ENCODE measurements around the gene CCDC146. TPM values are rescaled to one million over a fixed set of nuclear protein-coding genes. Genes with fewer than 3 reads are reported as not detected.
"Not testable (repeated sequence)": the region's sequence is repeated elsewhere in the genome, so short reads cannot be mapped to it uniquely, and the experiment has no call there.

The CCDC146 gene
- total RNA-seq, 1 donor from 2014 or later, result 3.0 TPM

DNA sequence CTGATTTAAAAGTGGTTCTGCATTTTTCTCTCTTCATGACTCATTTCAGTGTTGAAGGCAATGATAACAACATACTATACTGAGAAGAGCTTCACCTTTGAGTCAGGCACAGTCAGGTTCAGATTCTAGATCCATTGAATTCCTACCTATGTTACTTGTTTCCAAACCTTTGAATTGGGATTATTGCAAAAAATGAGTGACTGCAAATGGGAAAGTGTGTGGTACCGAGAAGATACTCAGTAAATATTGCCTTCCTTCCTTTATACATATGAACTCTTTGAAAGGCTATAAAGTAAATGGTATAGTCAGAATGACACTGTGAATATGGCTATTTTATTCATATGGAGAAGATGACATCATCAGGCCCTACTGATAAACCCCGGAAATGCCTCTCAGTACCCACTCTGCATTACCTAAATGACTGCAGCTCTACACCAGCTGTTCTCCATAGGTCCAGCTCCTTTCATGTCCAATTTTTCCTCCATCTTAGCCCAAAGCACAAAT is 143.9 kb downstream of the CCDC146 start:
- Mint-ChIP-seq H3K27ac (ENCODE audit: unreplicated experiment) (no peak overlapping the region), H3K36me3 (ENCODE audit: low read depth) (no peaks in the 10 kb centered on the region), H3K4me1 (ENCODE audit: low read depth) (peaks cover 26% of the 10 kb centered on the region), H3K27me3 (ENCODE audit: low read depth) (no peaks in the 10 kb centered on the region), H3K4me3 (ENCODE audit: unreplicated experiment) (no peak overlapping the region), H3K9me3 (ENCODE audit: low read depth) (peaks cover 9% of the 10 kb centered on the region)
- TF ChIP-seq, protein P1, sequence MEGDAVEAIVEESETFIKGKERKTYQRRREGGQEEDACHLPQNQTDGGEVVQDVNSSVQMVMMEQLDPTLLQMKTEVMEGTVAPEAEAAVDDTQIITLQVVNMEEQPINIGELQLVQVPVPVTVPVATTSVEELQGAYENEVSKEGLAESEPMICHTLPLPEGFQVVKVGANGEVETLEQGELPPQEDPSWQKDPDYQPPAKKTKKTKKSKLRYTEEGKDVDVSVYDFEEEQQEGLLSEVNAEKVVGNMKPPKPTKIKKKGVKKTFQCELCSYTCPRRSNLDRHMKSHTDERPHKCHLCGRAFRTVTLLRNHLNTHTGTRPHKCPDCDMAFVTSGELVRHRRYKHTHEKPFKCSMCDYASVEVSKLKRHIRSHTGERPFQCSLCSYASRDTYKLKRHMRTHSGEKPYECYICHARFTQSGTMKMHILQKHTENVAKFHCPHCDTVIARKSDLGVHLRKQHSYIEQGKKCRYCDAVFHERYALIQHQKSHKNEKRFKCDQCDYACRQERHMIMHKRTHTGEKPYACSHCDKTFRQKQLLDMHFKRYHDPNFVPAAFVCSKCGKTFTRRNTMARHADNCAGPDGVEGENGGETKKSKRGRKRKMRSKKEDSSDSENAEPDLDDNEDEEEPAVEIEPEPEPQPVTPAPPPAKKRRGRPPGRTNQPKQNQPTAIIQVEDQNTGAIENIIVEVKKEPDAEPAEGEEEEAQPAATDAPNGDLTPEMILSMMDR (IDR thresholded peaks at IDR 0.05), result no peak
- DNase-seq (ENCODE audit: low spot score), result no peak

DNA sequence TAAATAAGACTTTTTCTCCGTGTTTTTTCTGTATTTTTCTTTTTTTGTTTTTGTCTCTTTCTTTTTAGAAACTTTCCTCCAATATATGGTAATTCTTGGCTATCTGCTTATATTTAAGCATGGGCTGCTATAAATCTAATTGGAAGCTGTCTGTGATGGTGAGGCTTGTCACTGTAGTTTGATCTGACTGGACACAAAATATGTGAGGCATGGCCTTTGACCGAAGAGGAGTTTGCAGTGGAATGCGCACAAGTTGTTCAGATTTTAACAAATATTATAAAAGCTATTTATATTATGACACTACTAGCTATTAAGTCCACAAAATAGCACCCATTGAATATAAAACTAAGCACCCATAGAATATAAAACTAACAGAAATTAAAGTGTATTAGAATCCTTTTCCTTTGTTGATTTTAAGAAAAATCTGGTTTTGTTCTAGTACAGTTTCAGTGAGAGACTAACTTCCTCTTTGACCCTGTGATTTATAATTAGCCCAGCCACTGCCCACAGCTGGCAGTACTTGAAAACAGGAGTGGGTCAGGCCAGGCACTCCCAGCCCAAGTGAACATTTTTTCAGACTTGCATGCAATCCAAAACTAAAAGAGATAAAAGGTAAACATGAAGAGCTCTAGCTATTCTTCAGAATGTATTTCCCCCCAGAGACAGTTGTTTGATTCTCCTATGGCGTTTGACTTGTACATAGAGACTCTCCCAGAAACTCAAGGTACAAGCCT is 147.1 kb downstream of the CCDC146 start:
- H3K36me3 Mint-ChIP-seq (ENCODE audit: low read depth), result peaks cover 1% of the 10 kb centered on the region
- DNase-seq (ENCODE audit: low spot score), result no peak
- H3K4me1 Mint-ChIP-seq (ENCODE audit: low read depth), result peaks cover 26% of the 10 kb centered on the region
- H3K27me3 Mint-ChIP-seq (ENCODE audit: low read depth), result no peaks in the 10 kb centered on the region
- H3K27ac Mint-ChIP-seq (ENCODE audit: unreplicated experiment), result peak overlapping the region; percentile 90
- peaks cover 10% of the 10 kb centered on the region for H3K9me3 Mint-ChIP-seq (ENCODE audit: low read depth)
- TF ChIP-seq, protein P1 (IDR thresholded peaks at IDR 0.05), result no peak
- no peak overlapping the region for H3K4me3 Mint-ChIP-seq (ENCODE audit: unreplicated experiment)

DNA sequence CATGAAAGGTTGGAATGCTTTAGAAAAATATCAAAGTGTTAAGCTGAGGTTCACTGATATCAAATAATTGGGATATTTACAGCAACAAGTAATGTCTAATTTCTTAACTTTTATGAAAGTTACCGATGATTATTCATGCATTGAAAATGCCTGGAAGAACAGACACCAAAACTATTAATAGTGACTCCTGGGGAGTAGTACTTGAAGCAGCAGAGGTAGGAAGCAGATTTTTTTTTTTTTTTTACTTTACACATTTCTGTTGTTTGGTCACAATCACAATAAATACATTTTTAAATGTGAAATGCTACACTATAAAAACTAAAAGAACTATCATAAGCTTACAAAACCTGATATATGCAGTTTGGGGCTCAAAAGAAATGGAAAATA is 147.7 kb downstream of the CCDC146 start:
- TF ChIP-seq, protein P1 (IDR thresholded peaks at IDR 0.05), result no peak
- H3K27me3 Mint-ChIP-seq (ENCODE audit: low read depth), result no peaks in the 10 kb centered on the region
- peaks cover 2% of the 10 kb centered on the region for H3K36me3 Mint-ChIP-seq (ENCODE audit: low read depth)
- H3K9me3 Mint-ChIP-seq (ENCODE audit: low read depth), result peaks cover 11% of the 10 kb centered on the region
- peak overlapping the region; percentile 90 for H3K27ac Mint-ChIP-seq (ENCODE audit: unreplicated experiment)
- H3K4me1 Mint-ChIP-seq (ENCODE audit: low read depth), result peaks cover 26% of the 10 kb centered on the region
- no peak for DNase-seq (ENCODE audit: low spot score)
- no peak overlapping the region for H3K4me3 Mint-ChIP-seq (ENCODE audit: unreplicated experiment)

DNA sequence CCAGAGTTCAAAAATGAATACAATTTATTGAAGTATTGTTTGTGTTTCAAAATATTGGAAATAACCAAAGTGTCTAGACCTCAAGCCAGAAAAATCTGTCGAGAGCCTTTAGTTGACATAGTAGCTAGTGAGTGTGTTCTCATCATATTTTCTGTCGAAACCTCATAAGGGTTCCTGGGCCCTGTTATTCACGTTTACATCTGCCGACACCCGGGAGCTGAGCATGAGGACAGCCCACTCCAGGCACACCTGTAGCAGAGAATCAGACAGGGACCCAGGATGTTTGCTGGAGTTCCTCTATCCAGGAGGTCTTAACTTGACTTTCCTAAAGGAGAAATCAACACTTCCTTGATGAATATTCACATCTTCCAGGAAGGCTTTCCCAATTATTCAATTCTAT is 149.4 kb downstream of the CCDC146 start:
- Mint-ChIP-seq H3K4me3 (ENCODE audit: unreplicated experiment) (no peak overlapping the region), H3K9me3 (ENCODE audit: low read depth) (peaks cover 11% of the 10 kb centered on the region), H3K36me3 (ENCODE audit: low read depth) (peaks cover 2% of the 10 kb centered on the region), H3K4me1 (ENCODE audit: low read depth) (peaks cover 30% of the 10 kb centered on the region), H3K27me3 (ENCODE audit: low read depth) (no peaks in the 10 kb centered on the region), H3K27ac (ENCODE audit: unreplicated experiment) (no peak overlapping the region)
- TF ChIP-seq, protein P1 (IDR thresholded peaks at IDR 0.05), result no peak
- no peak for DNase-seq (ENCODE audit: low spot score)

DNA sequence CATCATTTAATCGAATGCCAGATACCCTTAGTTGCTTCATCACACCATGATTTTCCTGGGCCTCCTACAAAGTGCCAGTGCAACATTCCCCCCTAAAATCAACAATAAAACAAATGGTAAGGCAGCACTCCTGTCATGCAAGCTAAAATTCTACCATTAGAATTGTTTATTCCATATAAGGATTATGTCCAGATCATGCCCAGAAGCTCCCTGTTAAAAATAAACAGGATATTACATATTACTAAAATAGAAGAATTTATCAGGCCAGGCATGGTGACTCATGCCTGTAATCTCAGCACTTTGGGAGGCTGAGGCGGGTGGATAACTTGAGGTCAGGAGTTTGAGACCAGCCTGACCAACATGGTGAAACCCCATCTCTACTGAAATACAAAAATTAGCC is 153.2 kb downstream of the CCDC146 start:
- not testable (repeated sequence) for H3K36me3 Mint-ChIP-seq (ENCODE audit: low read depth); H3K27ac Mint-ChIP-seq (ENCODE audit: unreplicated experiment); H3K27me3 Mint-ChIP-seq (ENCODE audit: low read depth); DNase-seq (ENCODE audit: low spot score); H3K4me1 Mint-ChIP-seq (ENCODE audit: low read depth); H3K4me3 Mint-ChIP-seq (ENCODE audit: unreplicated experiment); H3K9me3 Mint-ChIP-seq (ENCODE audit: low read depth)
- TF ChIP-seq, protein P1 (IDR thresholded peaks at IDR 0.05), result peak; percentile 2

Measured in chondrocyte (in vitro differentiated cells).